Esophagus muscularis mucosa (tissue), 4 donors: ENCODE data around the gene YKT6. TPM values are rescaled to one million over a fixed set of nuclear protein-coding genes. Genes with fewer than 3 reads are reported as not detected.
"Not testable (repeated sequence)": the region's sequence is repeated elsewhere in the genome, so short reads cannot be mapped to it uniquely, and the experiment has no call there.

Experiments
- DNase-seq: peaks from one replicate; pipeline ENCODE4 v3.0.0-alpha.2; 2017; ENCODE audit errors: extremely low spot score
- H3K27ac ChIP-seq, 4 donors: fragments of 200-600 bp; sonication (generic); replicated peaks in 1 of 4; 1 replicate in 3 of 4; 2 replicates in 1 of 4; pipeline ENCODE4 v1.5.1; 2016 to 2019; ENCODE audit warnings: mild to moderate bottlenecking in 1 of 4
- H3K27me3 ChIP-seq, 4 donors: fragments of 200-600 bp; sonication (generic); one replicate each; pipeline versions ENCODE4 v1.5.1 to v1.6.0; 2016 to 2019
- H3K36me3 ChIP-seq, 4 donors: fragments of 200-600 bp; sonication (generic); one replicate each; pipeline ENCODE4 v1.5.1; 2016 to 2019
- H3K4me1 ChIP-seq, 4 donors: fragments of 200-600 bp; sonication (generic); one replicate each; pipeline ENCODE4 v1.5.1; 2016 to 2019
- H3K4me3 ChIP-seq, 4 donors: fragments of 200-600 bp; sonication (generic); 1 replicate in 2 of 4; 2 replicates in 2 of 4; pipeline ENCODE4 v1.5.1; 2016 to 2019; ENCODE audit warnings: mild to moderate bottlenecking in 4 of 4, moderate library complexity in 1 of 4
- H3K9me3 ChIP-seq, 4 donors: fragments of 200-600 bp; sonication (generic); 1 replicate in 3 of 4; 2 replicates in 1 of 4; pipeline ENCODE4 v1.5.1; 2016 to 2019
- EP300 ChIP-seq: sonication (generic); formaldehyde crosslinking; IDR thresholded peaks from one replicate; pipeline ENCODE4 v1.6.1; 2017; ENCODE audit warnings: antibody characterized with exemption
- POLR2A ChIP-seq: fragments of 450-650 bp; IDR thresholded peaks from one replicate; pipeline ENCODE4 v1.6.1; 2017; ENCODE audit warnings: antibody characterized with exemption, moderate library complexity, mild to moderate bottlenecking, low read depth
- POLR2AphosphoS5 ChIP-seq, 2 donors: sonication (generic); formaldehyde crosslinking; IDR thresholded peaks; one replicate each; pipeline ENCODE4 v1.6.1; 2017; ENCODE audit warnings: antibody characterized with exemption in 2 of 2
- WGBS: methylation state at CpG from one replicate; pipeline ENCODE4 v1.1.5; 2018; 5-methylcytosine and 5-hydroxymethylcytosine counted together
- intact Hi-C: fragments of 100-400 bp; cut with DNase I; formaldehyde crosslinking; loops from one replicate; pipeline ENCODE4 v1.15.1; 2023
- total RNA-seq, 4 donors: library from RNA; depleted of rRNA; stranded (reverse); fragments of >200 nt; gene quantifications; one replicate each; pipeline versions ENCODE4 v1.1.0 to v1.2.1, GENCODE V29; 2016
- TF ChIP-seq, protein P1 (sequence below), 3 experiments: fragments of 200-600 bp in 2 of 3; fragments of 450-650 bp in 1 of 3; sonication (generic) in 2 of 3; IDR thresholded peaks; one replicate each; pipeline ENCODE4 v1.5.1; 2017 to 2019; ENCODE audit warnings: antibody characterized with exemption in 3 of 3, mild to moderate bottlenecking in 2 of 3, moderate library complexity in 1 of 3

The YKT6 gene
- total RNA-seq, 4 donors from 2014 or later = 49.8 to 79.5 (median 64.4) TPM

DNA sequence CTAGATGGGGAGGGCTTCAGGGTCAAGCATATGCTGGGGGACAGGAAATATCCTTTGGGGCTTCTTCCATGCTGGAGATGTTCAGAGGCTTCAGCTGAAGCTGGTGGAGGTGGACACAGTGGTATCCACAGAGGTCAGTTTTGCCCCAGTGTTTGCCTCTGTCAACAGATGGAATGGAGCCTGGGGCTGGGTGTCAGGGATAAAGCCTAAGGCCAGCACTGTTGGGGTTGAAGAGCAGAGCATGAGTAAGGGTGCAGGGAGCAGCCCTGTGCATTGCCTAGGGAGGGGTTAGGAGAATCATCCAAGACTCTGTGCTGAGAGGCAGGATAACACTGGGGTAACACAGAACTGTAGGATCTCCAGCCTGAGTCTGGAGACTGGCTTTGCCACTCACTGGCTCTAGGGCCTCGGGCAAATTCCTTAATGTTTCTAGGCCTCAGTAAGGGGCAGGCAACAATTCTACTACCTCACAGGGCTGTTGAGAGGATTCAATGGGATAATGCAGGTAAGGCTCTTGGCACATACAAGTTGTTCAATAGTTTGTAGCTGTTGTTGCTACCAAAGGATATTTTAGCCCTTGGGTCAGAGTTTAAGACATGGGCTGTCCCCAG is 37.9 kb upstream of the YKT6 start:
- intact Hi-C loops = no loop called here
- no peak for DNase-seq
- Histone ChIP-seq H3K27ac (no peak overlapping the region), H3K36me3 (no peaks in the 10 kb centered on the region), H3K4me3 (no peak overlapping the region), H3K27me3 (no peaks in the 10 kb centered on the region), H3K9me3 (no peaks in the 10 kb centered on the region), H3K4me1 (no peaks in the 10 kb centered on the region)
- TF ChIP-seq EP300 (no peak), POLR2AphosphoS5 (IDR thresholded peaks at IDR 0.05) (no peak), POLR2A (no peak)
- TF ChIP-seq, protein P1, sequence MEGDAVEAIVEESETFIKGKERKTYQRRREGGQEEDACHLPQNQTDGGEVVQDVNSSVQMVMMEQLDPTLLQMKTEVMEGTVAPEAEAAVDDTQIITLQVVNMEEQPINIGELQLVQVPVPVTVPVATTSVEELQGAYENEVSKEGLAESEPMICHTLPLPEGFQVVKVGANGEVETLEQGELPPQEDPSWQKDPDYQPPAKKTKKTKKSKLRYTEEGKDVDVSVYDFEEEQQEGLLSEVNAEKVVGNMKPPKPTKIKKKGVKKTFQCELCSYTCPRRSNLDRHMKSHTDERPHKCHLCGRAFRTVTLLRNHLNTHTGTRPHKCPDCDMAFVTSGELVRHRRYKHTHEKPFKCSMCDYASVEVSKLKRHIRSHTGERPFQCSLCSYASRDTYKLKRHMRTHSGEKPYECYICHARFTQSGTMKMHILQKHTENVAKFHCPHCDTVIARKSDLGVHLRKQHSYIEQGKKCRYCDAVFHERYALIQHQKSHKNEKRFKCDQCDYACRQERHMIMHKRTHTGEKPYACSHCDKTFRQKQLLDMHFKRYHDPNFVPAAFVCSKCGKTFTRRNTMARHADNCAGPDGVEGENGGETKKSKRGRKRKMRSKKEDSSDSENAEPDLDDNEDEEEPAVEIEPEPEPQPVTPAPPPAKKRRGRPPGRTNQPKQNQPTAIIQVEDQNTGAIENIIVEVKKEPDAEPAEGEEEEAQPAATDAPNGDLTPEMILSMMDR (IDR thresholded peaks at IDR 0.05) = no peak
- WGBS = 100% methylated on average over 1 of the region's 1 CpG

DNA sequence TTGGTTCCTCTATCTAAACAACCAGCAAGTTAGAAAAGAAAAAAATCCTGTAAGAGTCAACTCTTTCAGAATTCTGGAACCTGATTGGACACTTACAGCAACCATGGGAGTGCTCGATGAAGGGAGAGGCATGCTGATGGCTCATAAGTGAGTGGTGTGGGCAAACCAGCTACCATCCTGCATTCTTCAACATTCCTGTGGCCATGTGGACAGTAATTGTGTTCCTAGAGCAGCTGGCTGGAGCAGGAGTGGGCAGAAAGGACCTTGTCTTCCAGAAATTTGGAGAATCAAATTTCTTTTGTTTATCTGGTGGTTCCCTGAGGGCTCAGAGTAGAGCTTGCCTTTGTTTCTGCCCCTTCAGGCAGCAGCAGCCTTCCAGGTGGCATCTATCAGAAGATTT is 37.2 kb upstream of the YKT6 start:
- H3K9me3 ChIP-seq = no peaks in the 10 kb centered on the region
- H3K36me3 ChIP-seq = no peaks in the 10 kb centered on the region
- no peaks in the 10 kb centered on the region for H3K4me1 ChIP-seq
- no peak overlapping the region for H3K4me3 ChIP-seq
- intact Hi-C loops = no loop called here
- DNase-seq = no peak
- H3K27ac ChIP-seq = no peak overlapping the region
- no peaks in the 10 kb centered on the region for H3K27me3 ChIP-seq
- no peak for TF ChIP-seq EP300
- no peak for TF ChIP-seq POLR2AphosphoS5 (IDR thresholded peaks at IDR 0.05)
- TF ChIP-seq POLR2A = no peak
- TF ChIP-seq, protein P1 (IDR thresholded peaks at IDR 0.05) = no peak
- 78% methylated on average over 1 of the region's 1 CpG for WGBS

DNA sequence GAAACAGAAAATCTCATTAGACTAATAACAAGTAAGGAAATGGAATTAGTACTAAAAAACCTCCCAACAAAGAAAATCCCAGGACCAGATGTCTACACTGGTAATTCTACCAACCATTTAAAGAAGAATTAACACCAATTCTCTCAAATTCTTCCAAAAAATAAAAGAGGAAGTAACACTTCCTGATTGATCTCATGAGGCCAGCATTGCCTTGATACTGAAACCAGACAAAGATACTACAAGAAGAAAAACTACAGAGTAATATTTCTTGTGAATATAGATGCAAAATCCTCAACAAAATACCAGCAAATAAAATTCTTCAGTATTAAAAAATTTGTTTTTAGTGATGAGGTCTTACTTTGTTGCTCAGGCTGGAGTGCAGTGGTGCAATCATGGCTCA is 32.9 kb upstream of the YKT6 start:
- Histone ChIP-seq H3K4me1 (no peaks in the 10 kb centered on the region), H3K36me3 (no peaks in the 10 kb centered on the region)
- TF ChIP-seq EP300 (no peak), POLR2AphosphoS5 (IDR thresholded peaks at IDR 0.05) (no peak), POLR2A (no peak)
- TF ChIP-seq, protein P1 (IDR thresholded peaks at IDR 0.05) = no peak

DNA sequence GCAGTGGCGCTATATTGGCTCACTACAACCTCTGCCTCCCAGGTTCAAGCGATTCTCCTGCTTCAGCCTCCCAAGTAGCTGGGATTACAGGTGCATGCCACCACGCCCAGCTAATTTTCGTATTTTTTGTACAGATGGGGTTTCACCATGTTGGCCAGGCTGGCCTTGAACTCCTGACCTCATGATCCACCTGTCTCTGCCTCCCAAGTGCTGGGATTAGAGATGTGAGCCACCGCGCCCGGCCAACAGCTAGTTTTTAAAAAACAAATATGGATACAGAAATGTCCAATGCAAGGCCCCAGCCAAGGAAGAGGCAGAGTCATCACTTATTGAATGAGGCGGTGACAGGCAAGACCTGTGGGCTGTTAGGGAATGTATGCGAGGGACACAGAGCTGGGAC is 28.9 kb upstream of the YKT6 start:
- intact Hi-C loops, DNase-seq, H3K36me3 ChIP-seq, H3K9me3 ChIP-seq, H3K27ac ChIP-seq, H3K27me3 ChIP-seq, H3K4me1 ChIP-seq, H3K4me3 ChIP-seq: not testable (repeated sequence)
- 90% methylated on average over 9 of the region's 9 CpGs for WGBS

More for the DNA sequence above, 32.9 kb upstream of the YKT6 start:
- no peak overlapping the region for H3K27ac ChIP-seq
- H3K4me3 ChIP-seq = no peak overlapping the region
- no peaks in the 10 kb centered on the region for H3K27me3 ChIP-seq
- H3K9me3 ChIP-seq = no peaks in the 10 kb centered on the region
- DNase-seq = no peak
- intact Hi-C loops = no loop called here

DNA sequence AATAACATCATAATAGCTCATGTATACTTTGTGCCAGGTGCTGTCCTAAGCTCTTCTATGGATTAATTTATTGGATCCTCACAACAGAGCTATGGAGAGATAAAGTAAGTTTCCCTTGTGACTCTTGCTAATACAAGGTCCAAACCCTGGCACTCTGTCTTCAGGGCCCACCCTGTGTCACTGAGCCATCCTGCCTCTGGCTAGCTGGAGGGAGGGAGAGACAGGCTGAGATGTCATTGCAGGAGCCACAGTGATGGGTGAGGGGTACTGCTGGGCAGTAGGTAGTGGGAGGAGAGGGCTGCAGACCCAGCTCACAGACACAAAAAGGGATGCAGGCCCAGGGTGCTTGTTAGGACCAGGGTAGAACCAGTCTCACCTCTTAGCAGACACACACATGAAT is 28.4 kb upstream of the YKT6 start:
- peaks cover 0 to 11% (median 0%) of the 10 kb centered on the region in 4 donors for H3K27me3 ChIP-seq
- no peaks in the 10 kb centered on the region for H3K36me3 ChIP-seq
- TF ChIP-seq POLR2A (no peak), EP300 (no peak), POLR2AphosphoS5 (IDR thresholded peaks at IDR 0.05) (no peak)
- TF ChIP-seq, protein P1 (IDR thresholded peaks at IDR 0.05) = no peak
- no peak overlapping the region for H3K27ac ChIP-seq
- H3K9me3 ChIP-seq = no peaks in the 10 kb centered on the region
- intact Hi-C loops = no loop called here
- H3K4me3 ChIP-seq = no peak overlapping the region
- no peaks in the 10 kb centered on the region for H3K4me1 ChIP-seq
- DNase-seq = no peak
